K562 (cell line): ENCODE results near the gene DLX6. TPM values are rescaled to one million over a fixed set of nuclear protein-coding genes. Genes with fewer than 3 reads are reported as not detected.

Source experiments
- ATAC-seq: fragments of 200-7000 bp; cut with Tn5 transposase; 3 replicates; pipeline ENCODE4 v1.9.1; 2020; ENCODE audit warnings: moderate library complexity
- BruUV-seq: library from RNA; stranded (reverse); fragments of 400-500 nt; replicated peaks from 2 replicates; lab custom pipeline; 2021; lab: Mats Ljungman, UMichigan
- CTCF ChIA-PET: fragments of 300-600 bp; formaldehyde crosslinking; extraction: SDS; loops from one replicate; lab custom pipeline; 2021; ENCODE audit warnings: low intra/inter-chr PET ratio; lab: Yijun Ruan, JAX
- POLR2A ChIA-PET: fragments of 300-600, 350-650 bp; sonication (Branson Sonifier 250); formaldehyde crosslinking; extraction: SDS; loops from one replicate; lab custom pipeline; 2021; ENCODE audit warnings: antibody characterized with exemption, inconsistent platforms; lab: Yijun Ruan, JAX
- DNase-seq, 4 experiments: peaks; one replicate each; pipeline versions ENCODE4 v3.0.0 to v3.0.0-alpha.2; 2011 to 2018; ENCODE audit warnings: low spot score in 3 of 4, mixed read lengths in 3 of 4; ENCODE audit errors: extremely low read depth in 1 of 4
- FAIRE-seq: peaks from 2 replicates; lab custom pipeline; 2011; peaks lifted over from hg19 to GRCh38; lab: Jason Lieb, UNC
- H2AFZ ChIP-seq: 2 replicates; pipeline ENCODE4 v1.6.0; 2011; ENCODE audit warnings: low read depth, low read length, control low read depth, inconsistent platforms
- H3K27ac ChIP-seq: fragments of 200-600 bp; 3 replicates; pipeline ENCODE4 v1.8.0; 2011; ENCODE audit warnings: low read depth, mild to moderate bottlenecking, control low read depth, inconsistent platforms, low read length, moderate library complexity, mixed read lengths; ENCODE audit errors: extremely low read depth
- H3K27me3 ChIP-seq, 2 experiments: fragments of 300-600 bp in 1 of 2; 2 replicates in 1 of 2; 3 replicates in 1 of 2; pipeline versions ENCODE4 v1.6.0 to v1.8.0; 2011; ENCODE audit warnings: inconsistent platforms in 2 of 2, low read length in 2 of 2, mild to moderate bottlenecking in 1 of 2, mixed read lengths in 1 of 2, moderate library complexity in 1 of 2; ENCODE audit not compliant: control insufficient read depth in 2 of 2, insufficient read depth in 2 of 2
- H3K36me3 ChIP-seq: fragments of 300-600 bp; 3 replicates; pipeline ENCODE4 v1.8.0; 2011; ENCODE audit warnings: mild to moderate bottlenecking, low read length, inconsistent platforms; ENCODE audit not compliant: control insufficient read depth, insufficient read depth
- H3K4me1 ChIP-seq, 2 experiments: fragments of 200-600 bp in 1 of 2; replicated peaks in 1 of 2; 2 replicates in 1 of 2; 3 replicates in 1 of 2; pipeline versions ENCODE4 v1.5.1 to v1.8.0; 2011; ENCODE audit warnings: inconsistent platforms in 2 of 2, low read length in 2 of 2, mild to moderate bottlenecking in 1 of 2, mixed read lengths in 1 of 2, moderate library complexity in 1 of 2; ENCODE audit not compliant: control insufficient read depth in 2 of 2, insufficient read depth in 2 of 2
- H3K4me2 ChIP-seq: 2 replicates; pipeline ENCODE4 v1.6.1; 2011; ENCODE audit warnings: low read length, control low read depth, inconsistent platforms, mixed read lengths; ENCODE audit not compliant: insufficient read depth
- H3K4me3 ChIP-seq: fragments of 200-600 bp; sonication (generic), shearing (Covaris generic); 2 replicates; pipeline ENCODE4 v1.5.1; 2016; ENCODE audit warnings: control low read depth, inconsistent platforms
- H3K79me2 ChIP-seq: fragments of 200-600 bp; 3 replicates; pipeline ENCODE4 v1.8.0; 2011; ENCODE audit warnings: low read length, inconsistent platforms; ENCODE audit not compliant: control insufficient read depth, insufficient read depth
- H3K9ac ChIP-seq, 2 experiments: 2 replicates each; pipeline versions ENCODE4 v1.6.0 to v1.6.1; 2011; ENCODE audit warnings: low read depth in 2 of 2, low read length in 2 of 2, control low read depth in 1 of 2, inconsistent platforms in 1 of 2, mild to moderate bottlenecking in 1 of 2, mixed read lengths in 1 of 2; ENCODE audit not compliant: insufficient read depth in 1 of 2
- H3K9me1 ChIP-seq: one replicate; pipeline ENCODE4 v1.6.0; 2011; ENCODE audit warnings: inconsistent platforms, mild to moderate bottlenecking, low read length, moderate library complexity; ENCODE audit not compliant: control insufficient read depth, insufficient read depth
- H3K9me3 ChIP-seq: replicated peaks from 2 replicates; pipeline ENCODE4 v1.5.1; 2011; ENCODE audit warnings: low read depth, low read length, inconsistent platforms; ENCODE audit not compliant: control insufficient read depth, insufficient read depth
- H4K20me1 ChIP-seq: replicated peaks from 2 replicates; pipeline ENCODE4 v1.6.1; 2011; ENCODE audit warnings: low read length, inconsistent platforms, mixed read lengths; ENCODE audit not compliant: control insufficient read depth, insufficient read depth
- BHLHE40 ChIP-seq: IDR thresholded peaks from 2 replicates; pipeline ENCODE4 v1.6.1; 2011; ENCODE audit warnings: low read length, improper control_type of control experiment
- GABPB2 ChIP-seq: fragments of 250-450 bp; sonication (Bioruptor Pico); conservative IDR thresholded peaks from 2 replicates; pipeline ENCODE4 v1.5.1; 2021; ENCODE audit warnings: mild to moderate bottlenecking
- HDGF ChIP-seq: fragments of 450-650 bp; IDR thresholded peaks from 2 replicates; pipeline ENCODE4 v1.6.1; 2016
- KDM2B ChIP-seq: fragments of 250-450 bp; sonication (Bioruptor Pico); IDR thresholded peaks from 2 replicates; pipeline ENCODE4 v1.8.0; 2021; ENCODE audit warnings: mild to moderate bottlenecking, moderate library complexity
- MXI1 ChIP-seq: IDR thresholded peaks from 2 replicates; pipeline ENCODE4 v1.6.1; 2011; ENCODE audit warnings: low read depth, mild to moderate bottlenecking, improper control_type of control experiment, low read length
- POLR2H ChIP-seq: IDR thresholded peaks from 2 replicates; pipeline ENCODE4 v1.6.1; 2016; ENCODE audit warnings: missing genetic modification characterization, low read depth, mild to moderate bottlenecking, control low read depth, missing compliant biosample characterization, moderate library complexity
- TCF7 ChIP-seq: sonication (generic); IDR thresholded peaks from 2 replicates; pipeline ENCODE4 v1.6.1; 2016; ENCODE audit warnings: antibody characterized with exemption, borderline replicate concordance
- ZFX ChIP-seq: sonication (generic); formaldehyde crosslinking; IDR thresholded peaks from 2 replicates; pipeline ENCODE4 v1.8.0; 2022; ENCODE audit warnings: mild to moderate bottlenecking, missing genetic modification reagents, moderate library complexity
- ZNF212 ChIP-seq: fragments of 450-650 bp; formaldehyde crosslinking; IDR thresholded peaks from 2 replicates; pipeline ENCODE4 v1.4.0; 2020; ENCODE audit warnings: mild to moderate bottlenecking
- ZNF586 ChIP-seq: fragments of 450-650 bp; formaldehyde crosslinking; conservative IDR thresholded peaks from 2 replicates; pipeline ENCODE4 v1.4.0; 2020; ENCODE audit warnings: mild to moderate bottlenecking, moderate library complexity
- WGBS: fragments of 100-300 bp; shearing (Covaris generic); methylation state at CpG from one replicate; pipeline ENCODE4 v1.1.6; 2016; ENCODE audit warnings: low coverage, mixed read lengths; ENCODE audit not compliant: insufficient coverage; ENCODE audit errors: missing lambda C conversion rate; 5-methylcytosine and 5-hydroxymethylcytosine counted together
- in situ Hi-C: fragments of 300-500 bp; cut with MboI; formaldehyde crosslinking; loops from 4 replicates; pipeline ENCODE4 v1.15.0; 2018; ENCODE audit warnings: inconsistent platforms, mixed read lengths
- intact Hi-C: fragments of 100-400 bp; cut with micrococcal nuclease; formaldehyde crosslinking; loops from 2 replicates; pipeline ENCODE4 v1.14.2; 2022
- polyA plus RNA-seq, 8 experiments: library from polyadenylated mRNA; depleted of rRNA in 4 of 8; stranded (reverse) in 5 of 8; unstranded in 3 of 8; fragments of >200 nt; fragmentation: Nextera tagmentation in 2 of 8; fragmentation: Illumina TruSeq in 1 of 8; extraction: Ambion mirVana in 2 of 8; extraction: Trizol in 1 of 8; gene quantifications; 2 replicates each; pipeline versions ENCODE4 v1.2.1 to v1.2.3, GENCODE V29; 2011 to 2014; ENCODE audit warnings: inconsistent platforms in 1 of 8, missing spikeins in 1 of 8
- total RNA-seq, 7 experiments: library from RNA; depleted of rRNA in 6 of 7; stranded (reverse); fragments of >200 nt in 6 of 7; fragmentation: Illumina TruSeq in 2 of 7; extraction: Trizol in 2 of 7; gene quantifications; 2 replicates each; pipeline versions ENCODE4 v1.2.1 to v1.2.3, GENCODE V29; 2011 to 2021; ENCODE audit warnings: low replicate concordance in 1 of 7
- TF ChIP-seq, protein P1 (sequence below): fragments of 450-650 bp; IDR thresholded peaks from 2 replicates; pipeline ENCODE4 v1.6.1; 2017; ENCODE audit warnings: antibody characterized with exemption
- TF ChIP-seq, protein P2 (sequence below): sonication (generic); formaldehyde crosslinking; IDR thresholded peaks from 2 replicates; pipeline ENCODE4 v1.8.0; 2022; ENCODE audit warnings: missing genetic modification reagents, mild to moderate bottlenecking, borderline replicate concordance
- TF ChIP-seq, protein P3 (sequence below): fragments of 450-650 bp; IDR thresholded peaks from 2 replicates; pipeline ENCODE4 v1.6.1; 2014; ENCODE audit warnings: low read depth, mild to moderate bottlenecking, moderate library complexity, borderline replicate concordance
- TF ChIP-seq, protein P4 (sequence below): sonication (generic); formaldehyde crosslinking; IDR thresholded peaks from 2 replicates; pipeline ENCODE4 v1.8.1; 2022; ENCODE audit warnings: missing genetic modification reagents

Gene DLX6
- total and polyA plus RNA-seq, 9 of the 15 experiments (the other 6 are each of a cell fraction or from before 2014, with no cell fraction given), result not detected

DNA sequence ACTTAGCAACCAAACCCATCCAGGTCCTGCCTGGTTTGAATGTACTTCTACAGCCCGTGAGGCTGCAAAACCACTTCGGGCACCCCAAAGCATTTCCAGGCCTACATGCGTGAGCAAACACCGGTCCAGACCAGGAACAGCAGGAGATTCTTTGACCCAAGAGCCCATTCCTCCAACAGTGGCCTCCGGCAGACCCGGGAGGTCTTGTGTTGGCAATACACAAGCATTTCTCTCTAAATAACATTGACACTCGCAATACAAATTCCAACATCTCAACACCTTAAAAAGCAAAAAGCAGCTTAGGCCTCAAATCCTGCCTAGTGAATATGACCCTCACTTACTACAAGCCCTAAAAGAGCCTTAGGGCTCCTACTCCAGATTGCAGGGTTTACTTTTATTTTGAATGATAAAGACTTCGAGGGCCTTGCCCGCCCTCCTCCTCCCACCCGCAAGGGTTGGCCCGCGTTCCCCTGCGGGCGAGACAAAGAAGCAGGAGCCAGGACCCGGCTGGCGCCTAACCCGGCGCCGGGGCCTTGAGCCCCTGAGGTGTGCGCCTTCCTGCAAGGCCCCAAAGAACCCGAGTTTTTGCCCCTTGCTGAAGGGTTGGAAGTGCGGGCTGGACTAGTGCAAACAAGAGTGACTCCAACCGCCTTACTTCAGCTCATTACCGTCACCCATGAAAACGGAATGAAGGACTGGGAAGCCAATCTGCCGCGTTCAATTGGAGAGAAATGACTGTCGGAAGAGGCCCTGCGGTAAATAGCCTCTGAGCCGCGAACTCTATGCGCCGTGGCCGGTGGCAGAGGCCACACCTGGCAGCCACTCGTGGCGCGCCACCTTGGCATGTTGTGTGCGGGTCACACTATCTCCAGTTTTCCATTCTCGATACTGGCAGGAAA is 3.4 kb upstream of the DLX6 start:
- Histone ChIP-seq H2AFZ (no peak overlapping the region), H3K4me2 (no peak overlapping the region), H3K9me3 (no peaks in the 10 kb centered on the region), H3K27me3 (peaks cover 70 to 71% of the 10 kb centered on the region in 2 experiments), H4K20me1 (no peaks in the 10 kb centered on the region), H3K4me3 (no peak overlapping the region), H3K9ac (no peak overlapping the region), H3K27ac (no peak overlapping the region), H3K4me1 (peaks cover 0 to 10% of the 10 kb centered on the region in 2 experiments; a peak in 1 of 5 replicates), H3K79me2 (no peaks in the 10 kb centered on the region), H3K36me3 (no peaks in the 10 kb centered on the region), H3K9me1 (no peaks in the 10 kb centered on the region)
- in situ Hi-C loops, result no loop called here
- ChIA-PET POLR2A (interaction anchor here (0.7 kb wide), 1 partner anchor 63 kb away, joined by 3 read pairs; no protein-coding TSS in a partner anchor), CTCF (no interaction called here)
- whole genome bisulfite sequencing, result 4% methylated on average over 39 of the region's 39 CpGs
- FAIRE-seq (no peak), DNase-seq (peak in 1 of 4 experiments; percentile 4), ATAC-seq (no peak)
- TF ChIP-seq KDM2B (CRISPR knock-in tag), result no peak
- TF ChIP-seq HDGF, result no peak
- no peak for TF ChIP-seq ZFX (CRISPR knock-in tag)
- TF ChIP-seq, protein P1, sequence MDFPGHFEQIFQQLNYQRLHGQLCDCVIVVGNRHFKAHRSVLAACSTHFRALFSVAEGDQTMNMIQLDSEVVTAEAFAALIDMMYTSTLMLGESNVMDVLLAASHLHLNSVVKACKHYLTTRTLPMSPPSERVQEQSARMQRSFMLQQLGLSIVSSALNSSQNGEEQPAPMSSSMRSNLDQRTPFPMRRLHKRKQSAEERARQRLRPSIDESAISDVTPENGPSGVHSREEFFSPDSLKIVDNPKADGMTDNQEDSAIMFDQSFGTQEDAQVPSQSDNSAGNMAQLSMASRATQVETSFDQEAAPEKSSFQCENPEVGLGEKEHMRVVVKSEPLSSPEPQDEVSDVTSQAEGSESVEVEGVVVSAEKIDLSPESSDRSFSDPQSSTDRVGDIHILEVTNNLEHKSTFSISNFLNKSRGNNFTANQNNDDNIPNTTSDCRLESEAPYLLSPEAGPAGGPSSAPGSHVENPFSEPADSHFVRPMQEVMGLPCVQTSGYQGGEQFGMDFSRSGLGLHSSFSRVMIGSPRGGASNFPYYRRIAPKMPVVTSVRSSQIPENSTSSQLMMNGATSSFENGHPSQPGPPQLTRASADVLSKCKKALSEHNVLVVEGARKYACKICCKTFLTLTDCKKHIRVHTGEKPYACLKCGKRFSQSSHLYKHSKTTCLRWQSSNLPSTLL, result no peak
- TF ChIP-seq, protein P2, sequence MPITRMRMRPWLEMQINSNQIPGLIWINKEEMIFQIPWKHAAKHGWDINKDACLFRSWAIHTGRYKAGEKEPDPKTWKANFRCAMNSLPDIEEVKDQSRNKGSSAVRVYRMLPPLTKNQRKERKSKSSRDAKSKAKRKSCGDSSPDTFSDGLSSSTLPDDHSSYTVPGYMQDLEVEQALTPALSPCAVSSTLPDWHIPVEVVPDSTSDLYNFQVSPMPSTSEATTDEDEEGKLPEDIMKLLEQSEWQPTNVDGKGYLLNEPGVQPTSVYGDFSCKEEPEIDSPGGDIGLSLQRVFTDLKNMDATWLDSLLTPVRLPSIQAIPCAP (CRISPR knock-in tag), result no peak
- TF ChIP-seq, protein P3, sequence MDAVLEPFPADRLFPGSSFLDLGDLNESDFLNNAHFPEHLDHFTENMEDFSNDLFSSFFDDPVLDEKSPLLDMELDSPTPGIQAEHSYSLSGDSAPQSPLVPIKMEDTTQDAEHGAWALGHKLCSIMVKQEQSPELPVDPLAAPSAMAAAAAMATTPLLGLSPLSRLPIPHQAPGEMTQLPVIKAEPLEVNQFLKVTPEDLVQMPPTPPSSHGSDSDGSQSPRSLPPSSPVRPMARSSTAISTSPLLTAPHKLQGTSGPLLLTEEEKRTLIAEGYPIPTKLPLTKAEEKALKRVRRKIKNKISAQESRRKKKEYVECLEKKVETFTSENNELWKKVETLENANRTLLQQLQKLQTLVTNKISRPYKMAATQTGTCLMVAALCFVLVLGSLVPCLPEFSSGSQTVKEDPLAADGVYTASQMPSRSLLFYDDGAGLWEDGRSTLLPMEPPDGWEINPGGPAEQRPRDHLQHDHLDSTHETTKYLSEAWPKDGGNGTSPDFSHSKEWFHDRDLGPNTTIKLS, result no peak
- TF ChIP-seq ZNF212 (CRISPR knock-in tag), result no peak
- TF ChIP-seq POLR2H (tag), result no peak
- no peak for TF ChIP-seq GABPB2 (CRISPR knock-in tag)
- no peak for TF ChIP-seq BHLHE40
- TF ChIP-seq, protein P4, sequence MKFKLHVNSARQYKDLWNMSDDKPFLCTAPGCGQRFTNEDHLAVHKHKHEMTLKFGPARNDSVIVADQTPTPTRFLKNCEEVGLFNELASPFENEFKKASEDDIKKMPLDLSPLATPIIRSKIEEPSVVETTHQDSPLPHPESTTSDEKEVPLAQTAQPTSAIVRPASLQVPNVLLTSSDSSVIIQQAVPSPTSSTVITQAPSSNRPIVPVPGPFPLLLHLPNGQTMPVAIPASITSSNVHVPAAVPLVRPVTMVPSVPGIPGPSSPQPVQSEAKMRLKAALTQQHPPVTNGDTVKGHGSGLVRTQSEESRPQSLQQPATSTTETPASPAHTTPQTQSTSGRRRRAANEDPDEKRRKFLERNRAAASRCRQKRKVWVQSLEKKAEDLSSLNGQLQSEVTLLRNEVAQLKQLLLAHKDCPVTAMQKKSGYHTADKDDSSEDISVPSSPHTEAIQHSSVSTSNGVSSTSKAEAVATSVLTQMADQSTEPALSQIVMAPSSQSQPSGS (CRISPR knock-in tag), result no peak
- TF ChIP-seq TCF7, result no peak
- TF ChIP-seq ZNF586 (CRISPR knock-in tag), result no peak
- no peak for TF ChIP-seq MXI1
- no TSS peak for BruUV-seq
- intact Hi-C loops, result no loop called here
